Activated CD8-positive, alpha-beta T cell treated with anti-CD3 and anti-CD28 coated beads, Interleukin-2, amount 10 ng/mL, durations not matched to agents 7 days and 5 days (primary cell): ENCODE data around the gene PEAR1. TPM values are rescaled to one million over a fixed set of nuclear protein-coding genes. Genes with fewer than 3 reads are reported as not detected.

Experiments used
- ATAC-seq: fragments of 150-1000 bp; cut with Tn5 transposase; one replicate; pipeline ENCODE4 v1.10.0; 2021; ENCODE audit warnings: moderate library complexity
- CTCF ChIA-PET: fragments of 350-600 bp; sonication (Branson Sonifier 250); formaldehyde crosslinking; loops from one replicate; lab custom pipeline; 2021; ENCODE audit warnings: antibody characterized with exemption; lab: Charles Lee
- POLR2A ChIA-PET: fragments of 350-600 bp; sonication (Branson Sonifier 250); formaldehyde crosslinking; loops from one replicate; lab custom pipeline; 2021; ENCODE audit warnings: antibody characterized with exemption; lab: Charles Lee
- DNase-seq: peaks from one replicate; pipeline ENCODE4 v3.0.0-alpha.2; 2020
- H3K27ac Mint-ChIP-seq: one replicate; pipeline ENCODE4 v1.8.0; 2021; ENCODE audit warnings: mild to moderate bottlenecking, mixed read lengths
- H3K27me3 Mint-ChIP-seq: one replicate; pipeline ENCODE4 v1.8.0; 2021; ENCODE audit warnings: low read depth, mixed read lengths
- H3K36me3 Mint-ChIP-seq: one replicate; pipeline ENCODE4 v1.8.0; 2021; ENCODE audit warnings: low read depth, mixed read lengths
- H3K4me1 Mint-ChIP-seq: one replicate; pipeline ENCODE4 v1.8.0; 2021; ENCODE audit warnings: low read depth, mixed read lengths
- H3K4me3 Mint-ChIP-seq: one replicate; pipeline ENCODE4 v1.8.0; 2021; ENCODE audit warnings: mild to moderate bottlenecking, mixed read lengths
- H3K9me3 Mint-ChIP-seq: one replicate; pipeline ENCODE4 v1.8.0; 2022; ENCODE audit warnings: mixed read lengths; ENCODE audit not compliant: insufficient read depth
- total RNA-seq, 2 experiments: library from RNA; stranded (reverse); gene quantifications; one replicate each; pipeline ENCODE4 v1.2.3, GENCODE V29; 2021

Gene PEAR1
- total RNA-seq, 2 experiments from 2014 or later = 0.21 to 0.40 TPM

- H3K4me3 Mint-ChIP-seq = no peak overlapping the region
- peaks cover 46% of the 10 kb centered on the region for H3K4me1 Mint-ChIP-seq
- no peaks in the 10 kb centered on the region for H3K9me3 Mint-ChIP-seq
- ATAC-seq (no peak), DNase-seq (no peak)
- ChIA-PET CTCF (interaction anchor here (0.8 to 1.8 kb wide), 3 partner anchors 21 to 143 kb away, joined by 3 to 6 read pairs (median 3); no protein-coding TSS in a partner anchor), POLR2A (interaction anchor here (0.7 to 0.8 kb wide), 2 partner anchors 9 to 47 kb away, joined by 3 read pairs; partner anchors contain the start of gene NTRK1)
- no peaks in the 10 kb centered on the region for H3K36me3 Mint-ChIP-seq
- H3K27ac Mint-ChIP-seq = no peak overlapping the region
- H3K27me3 Mint-ChIP-seq = no peaks in the 10 kb centered on the region
Observed at GRCh38 chr1:156869455-156869854, 24.1 kb upstream of the PEAR1 start.

DNA sequence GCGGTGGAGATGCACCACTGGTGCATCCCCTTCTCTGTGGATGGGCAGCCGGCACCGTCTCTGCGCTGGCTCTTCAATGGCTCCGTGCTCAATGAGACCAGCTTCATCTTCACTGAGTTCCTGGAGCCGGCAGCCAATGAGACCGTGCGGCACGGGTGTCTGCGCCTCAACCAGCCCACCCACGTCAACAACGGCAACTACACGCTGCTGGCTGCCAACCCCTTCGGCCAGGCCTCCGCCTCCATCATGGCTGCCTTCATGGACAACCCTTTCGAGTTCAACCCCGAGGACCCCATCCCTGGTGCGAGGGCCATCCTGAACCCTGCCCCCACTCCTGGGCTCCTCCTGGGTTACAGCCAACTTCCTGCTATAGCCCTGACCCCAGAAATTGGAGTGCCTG, 19.9 kb upstream of the PEAR1 start:
- H3K4me1 Mint-ChIP-seq = peaks cover 6% of the 10 kb centered on the region
- no peak overlapping the region for H3K4me3 Mint-ChIP-seq
- no peak overlapping the region for H3K27ac Mint-ChIP-seq
- no peaks in the 10 kb centered on the region for H3K9me3 Mint-ChIP-seq
- CTCF ChIA-PET = interaction anchor here (1.3 to 1.9 kb wide), 2 partner anchors 14 to 16 kb away, joined by 3 to 6 read pairs; partner anchors contain the start of gene INSRR
- peaks cover 3% of the 10 kb centered on the region for H3K27me3 Mint-ChIP-seq
- no peaks in the 10 kb centered on the region for H3K36me3 Mint-ChIP-seq
- POLR2A ChIA-PET = no interaction called here
- no peak for DNase-seq
- no peak for ATAC-seq

GRCh38 chr1:156874142-156874541, 19.4 kb upstream of the PEAR1 start:
- Mint-ChIP-seq H3K36me3 (no peaks in the 10 kb centered on the region), H3K9me3 (no peaks in the 10 kb centered on the region), H3K27ac (no peak overlapping the region), H3K4me3 (no peak overlapping the region), H3K27me3 (peaks cover 5% of the 10 kb centered on the region), H3K4me1 (peaks cover 4% of the 10 kb centered on the region)
- ATAC-seq (no peak), DNase-seq (no peak)
- CTCF ChIA-PET = interaction anchor here (0.7 to 1.9 kb wide), 5 partner anchors 13 to 35 kb away, joined by 3 to 7 read pairs (median 3); partner anchors contain the start of gene INSRR
- POLR2A ChIA-PET = no interaction called here

DNA sequence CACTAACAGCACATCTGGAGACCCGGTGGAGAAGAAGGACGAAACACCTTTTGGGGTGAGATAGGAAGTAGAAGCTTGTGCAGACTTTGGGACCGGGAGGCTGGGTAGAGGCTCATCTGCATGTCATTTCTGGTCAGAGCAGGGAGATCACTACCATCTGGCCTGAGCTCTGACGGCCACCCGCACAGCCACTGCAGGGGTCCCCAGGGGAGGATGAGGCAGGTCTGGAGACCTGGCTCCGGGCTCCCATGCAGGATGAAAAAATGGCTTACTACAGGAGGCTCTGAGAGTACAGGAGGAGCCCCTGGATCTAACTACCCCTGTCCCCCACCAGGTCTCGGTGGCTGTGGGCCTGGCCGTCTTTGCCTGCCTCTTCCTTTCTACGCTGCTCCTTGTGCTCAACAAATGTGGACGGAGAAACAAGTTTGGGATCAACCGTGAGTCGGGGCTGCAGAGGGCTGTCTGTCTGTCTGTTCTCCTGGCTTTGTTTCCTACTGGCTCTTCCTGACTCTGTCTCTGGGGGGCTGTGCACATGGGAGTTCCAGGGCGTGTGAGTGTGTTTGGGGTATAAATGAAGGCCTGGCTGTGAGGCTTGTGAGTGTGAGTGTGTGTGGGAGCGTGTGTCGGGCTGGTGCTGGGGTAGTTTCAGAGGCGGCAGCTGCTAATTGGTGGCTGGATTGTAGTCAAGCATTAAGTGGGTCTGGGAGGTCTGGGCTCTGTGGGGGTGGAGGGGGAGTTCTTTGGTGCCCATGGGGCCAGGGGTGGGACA, 18.8 kb upstream of the PEAR1 start:
- POLR2A ChIA-PET = no interaction called here
- no peak for ATAC-seq

GRCh38 chr1:156875341-156875615, 18.2 kb upstream of the PEAR1 start:
- no peaks in the 10 kb centered on the region for H3K9me3 Mint-ChIP-seq
- no peaks in the 10 kb centered on the region for H3K36me3 Mint-ChIP-seq
- ATAC-seq = no peak
- no peak for DNase-seq
- H3K27me3 Mint-ChIP-seq = peaks cover 7% of the 10 kb centered on the region
- no peak overlapping the region for H3K4me3 Mint-ChIP-seq
- no peaks in the 10 kb centered on the region for H3K4me1 Mint-ChIP-seq
- H3K27ac Mint-ChIP-seq = no peak overlapping the region
- CTCF ChIA-PET = interaction anchor here (1.3 to 1.4 kb wide), 3 partner anchors 14 to 15 kb away, joined by 3 to 7 read pairs (median 4); partner anchors contain the start of gene NTRK1
- POLR2A ChIA-PET = no interaction called here

More for the DNA sequence above, 18.8 kb upstream of the PEAR1 start:
- no peak overlapping the region for H3K27ac Mint-ChIP-seq
- CTCF ChIA-PET = interaction anchor here (0.7 to 1.4 kb wide), 4 partner anchors 13 to 36 kb away, joined by 3 to 7 read pairs (median 3); no protein-coding TSS in a partner anchor
- no peak for DNase-seq
- peaks cover 7% of the 10 kb centered on the region for H3K27me3 Mint-ChIP-seq
- H3K36me3 Mint-ChIP-seq = no peaks in the 10 kb centered on the region
- peaks cover 1% of the 10 kb centered on the region for H3K4me1 Mint-ChIP-seq
- no peak overlapping the region for H3K4me3 Mint-ChIP-seq
- no peaks in the 10 kb centered on the region for H3K9me3 Mint-ChIP-seq

DNA sequence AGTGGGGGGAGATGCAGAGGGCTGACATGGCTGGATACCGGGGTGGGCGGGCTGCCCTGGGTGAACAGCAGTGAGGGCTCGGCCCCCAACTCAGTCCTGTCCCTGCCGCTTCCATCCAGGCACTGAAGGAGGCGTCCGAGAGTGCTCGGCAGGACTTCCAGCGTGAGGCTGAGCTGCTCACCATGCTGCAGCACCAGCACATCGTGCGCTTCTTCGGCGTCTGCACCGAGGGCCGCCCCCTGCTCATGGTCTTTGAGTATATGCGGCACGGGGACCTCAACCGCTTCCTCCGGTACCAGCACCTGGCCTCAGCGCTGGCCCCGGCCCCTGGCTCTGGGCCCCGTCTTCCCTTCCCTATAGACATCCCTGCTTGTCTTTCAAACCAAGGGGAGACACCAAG, 17.2 kb upstream of the PEAR1 start:
- H3K27me3 Mint-ChIP-seq = peaks cover 7% of the 10 kb centered on the region
- ChIA-PET CTCF (interaction anchor here (0.9 to 3.1 kb wide), 5 partner anchors 14 to 185 kb away, joined by 3 to 22 read pairs (median 4); partner anchors contain the start of gene NTRK1), POLR2A (no interaction called here)
- ATAC-seq (no peak), DNase-seq (no peak)
- no peak overlapping the region for H3K27ac Mint-ChIP-seq
- H3K9me3 Mint-ChIP-seq = no peaks in the 10 kb centered on the region
- no peak overlapping the region for H3K4me3 Mint-ChIP-seq
- no peaks in the 10 kb centered on the region for H3K4me1 Mint-ChIP-seq
- no peaks in the 10 kb centered on the region for H3K36me3 Mint-ChIP-seq

DNA sequence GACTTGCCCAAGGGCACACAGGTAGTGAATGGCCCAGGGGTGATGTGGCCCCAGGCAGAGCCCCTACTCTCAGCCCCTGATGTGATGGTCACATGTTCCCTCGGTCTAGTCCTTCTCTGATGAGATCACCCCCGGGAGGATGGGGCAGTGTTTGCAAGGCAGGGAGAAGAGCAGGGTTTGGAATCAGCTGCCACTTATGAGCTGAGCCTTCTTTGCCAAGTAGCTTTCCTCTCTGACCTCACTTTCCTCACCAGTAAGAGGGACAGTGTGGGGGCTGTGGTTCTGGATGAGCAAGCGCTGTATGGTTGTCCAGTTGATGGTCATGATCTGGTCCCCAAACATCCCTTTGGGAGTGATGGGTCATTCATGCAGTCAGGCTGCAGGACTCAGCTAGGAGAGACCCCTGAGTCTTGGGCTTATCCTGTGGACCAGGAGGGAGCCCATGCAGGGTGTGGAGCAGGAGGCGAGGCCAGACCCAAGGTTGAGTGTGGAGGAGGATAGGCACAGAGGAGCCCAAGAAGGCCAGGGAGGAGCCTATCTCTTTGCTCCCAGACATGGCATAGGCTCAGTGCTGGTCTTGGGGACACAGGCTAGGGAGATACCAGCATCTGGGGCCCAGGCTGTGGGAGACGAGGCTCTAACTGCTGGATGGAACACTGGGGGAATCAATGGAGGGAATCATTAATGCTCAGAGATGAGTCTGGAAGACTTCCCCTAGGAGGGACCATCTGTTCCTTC, 15.9 kb upstream of the PEAR1 start:
- H3K27me3 Mint-ChIP-seq = peaks cover 7% of the 10 kb centered on the region
- H3K4me3 Mint-ChIP-seq = no peak overlapping the region
- POLR2A ChIA-PET = interaction anchor here (0.7 kb wide), 1 partner anchor 60 kb away, joined by 3 read pairs; no protein-coding TSS in a partner anchor
- no peak for ATAC-seq
- H3K27ac Mint-ChIP-seq = no peak overlapping the region
- H3K9me3 Mint-ChIP-seq = no peaks in the 10 kb centered on the region
- no peaks in the 10 kb centered on the region for H3K4me1 Mint-ChIP-seq
- no peak for DNase-seq
- CTCF ChIA-PET = interaction anchor here (1.1 to 3.1 kb wide), 2 partner anchors 13 to 17 kb away, joined by 4 to 22 read pairs; partner anchors contain the start of gene NTRK1
- no peaks in the 10 kb centered on the region for H3K36me3 Mint-ChIP-seq

GRCh38 chr1:156879876-156880275, 13.6 kb upstream of the PEAR1 start:
- H3K27ac Mint-ChIP-seq = no peak overlapping the region
- ATAC-seq (no peak), DNase-seq (no peak)
- no peaks in the 10 kb centered on the region for H3K4me1 Mint-ChIP-seq
- H3K4me3 Mint-ChIP-seq = no peak overlapping the region
- H3K9me3 Mint-ChIP-seq = no peaks in the 10 kb centered on the region
- POLR2A ChIA-PET = interaction anchor here (1.4 kb wide), 1 partner anchor 9 kb away, joined by 4 read pairs; no protein-coding TSS in a partner anchor
- CTCF ChIA-PET = interaction anchor here (1.4 to 2.3 kb wide), 3 partner anchors 10 to 19 kb away, joined by 4 to 15 read pairs (median 8); partner anchors contain the start of gene NTRK1
- H3K27me3 Mint-ChIP-seq = peaks cover 12% of the 10 kb centered on the region
- no peaks in the 10 kb centered on the region for H3K36me3 Mint-ChIP-seq

DNA sequence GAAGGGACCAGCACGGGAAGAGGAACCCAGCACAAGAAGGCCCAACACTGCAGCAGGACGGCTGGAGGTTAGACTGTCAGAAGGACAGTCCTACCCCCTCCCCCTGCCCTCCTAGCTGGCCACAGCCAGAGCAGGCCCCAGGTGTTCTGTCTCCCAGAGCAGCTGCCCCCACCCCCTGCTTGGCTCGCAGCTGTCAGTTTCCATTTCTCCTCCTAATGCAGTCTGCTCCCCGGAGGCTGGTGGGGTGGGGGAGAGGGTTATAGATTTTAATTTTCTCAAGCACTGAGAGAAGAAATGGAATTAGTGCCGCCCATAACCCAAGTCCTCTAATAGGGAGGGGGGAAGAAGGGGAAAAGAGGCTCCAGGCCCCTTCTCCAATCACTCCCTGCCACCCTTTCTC, 13.0 kb upstream of the PEAR1 start:
- H3K36me3 Mint-ChIP-seq = no peaks in the 10 kb centered on the region
- peaks cover 17% of the 10 kb centered on the region for H3K27me3 Mint-ChIP-seq
- no peaks in the 10 kb centered on the region for H3K4me1 Mint-ChIP-seq
- H3K4me3 Mint-ChIP-seq = no peak overlapping the region
- ChIA-PET CTCF (interaction anchor here (0.9 to 2.3 kb wide), 7 partner anchors 10 to 155 kb away, joined by 3 to 15 read pairs (median 4); partner anchors contain the start of genes INSRR and NTRK1), POLR2A (interaction anchor here (1.4 kb wide), 1 partner anchor 9 kb away, joined by 4 read pairs; no protein-coding TSS in a partner anchor)
- no peaks in the 10 kb centered on the region for H3K9me3 Mint-ChIP-seq
- no peak for DNase-seq
- H3K27ac Mint-ChIP-seq = no peak overlapping the region
- no peak for ATAC-seq

DNA sequence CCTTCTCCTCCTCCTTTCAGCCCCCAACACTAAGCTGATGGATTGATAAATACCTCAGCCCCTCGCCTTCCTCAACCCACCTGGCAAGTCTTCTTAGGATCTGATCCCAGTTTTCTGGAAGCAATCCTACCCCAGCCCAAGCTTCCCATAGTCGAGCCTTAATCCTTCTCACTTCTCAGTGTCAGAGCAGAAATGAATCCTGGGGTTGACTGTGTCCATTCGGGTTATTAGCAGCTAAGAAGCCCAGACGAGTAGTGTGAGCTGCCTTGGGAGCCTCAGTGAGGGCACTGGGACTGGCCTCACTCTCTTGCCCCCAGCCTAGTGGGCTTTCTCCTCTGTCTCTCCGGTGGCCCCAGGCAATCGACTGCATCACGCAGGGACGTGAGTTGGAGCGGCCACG, 12.4 kb upstream of the PEAR1 start:
- POLR2A ChIA-PET = interaction anchor here (1.4 kb wide), 1 partner anchor 8 kb away, joined by 4 read pairs; no protein-coding TSS in a partner anchor
- no peaks in the 10 kb centered on the region for H3K4me1 Mint-ChIP-seq
- H3K27me3 Mint-ChIP-seq = peaks cover 22% of the 10 kb centered on the region
- ATAC-seq = no peak
- no peaks in the 10 kb centered on the region for H3K9me3 Mint-ChIP-seq
- DNase-seq = no peak
- no peak overlapping the region for H3K27ac Mint-ChIP-seq
- H3K4me3 Mint-ChIP-seq = no peak overlapping the region
- CTCF ChIA-PET = interaction anchor here (0.9 to 2.3 kb wide), 7 partner anchors 9 to 155 kb away, joined by 3 to 15 read pairs (median 4); partner anchors contain the start of gene INSRR
- H3K36me3 Mint-ChIP-seq = no peaks in the 10 kb centered on the region

DNA sequence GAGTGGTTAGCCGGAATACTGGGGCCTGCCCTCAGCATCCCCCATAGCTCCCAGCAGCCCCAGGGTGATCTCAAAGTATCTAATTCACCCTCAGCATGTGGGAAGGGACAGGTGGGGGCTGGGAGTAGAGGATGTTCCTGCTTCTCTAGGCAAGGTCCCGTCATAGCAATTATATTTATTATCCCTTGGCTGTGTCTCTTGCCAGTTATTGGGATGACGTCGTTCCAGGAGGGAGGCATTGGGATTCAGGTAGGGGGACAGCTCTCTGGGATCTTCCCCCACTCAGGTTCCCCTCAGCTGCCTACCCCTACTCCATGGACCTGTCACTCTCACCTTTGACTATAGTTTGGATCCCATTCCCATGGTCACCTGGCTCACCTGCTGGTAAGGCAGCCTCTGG, 11.9 kb upstream of the PEAR1 start:
- DNase-seq = no peak
- CTCF ChIA-PET = interaction anchor here (0.9 to 2.3 kb wide), 8 partner anchors 8 to 156 kb away, joined by 3 to 15 read pairs (median 5); partner anchors contain the start of gene INSRR
- Mint-ChIP-seq H3K27me3 (peaks cover 27% of the 10 kb centered on the region), H3K9me3 (no peaks in the 10 kb centered on the region), H3K36me3 (no peaks in the 10 kb centered on the region), H3K4me3 (no peak overlapping the region), H3K4me1 (no peaks in the 10 kb centered on the region), H3K27ac (no peak overlapping the region)
- POLR2A ChIA-PET = no interaction called here
- ATAC-seq = no peak
